GM21529 (cell line): ENCODE data around the gene PLA2G4B.

Experiments used
- ATAC-seq: cut with Tn5 transposase; IDR thresholded peaks from one replicate; pipeline ENCODE4 v1.9.1; 2021; ENCODE audit not compliant: unreplicated experiment

The PLA2G4B gene

DNA sequence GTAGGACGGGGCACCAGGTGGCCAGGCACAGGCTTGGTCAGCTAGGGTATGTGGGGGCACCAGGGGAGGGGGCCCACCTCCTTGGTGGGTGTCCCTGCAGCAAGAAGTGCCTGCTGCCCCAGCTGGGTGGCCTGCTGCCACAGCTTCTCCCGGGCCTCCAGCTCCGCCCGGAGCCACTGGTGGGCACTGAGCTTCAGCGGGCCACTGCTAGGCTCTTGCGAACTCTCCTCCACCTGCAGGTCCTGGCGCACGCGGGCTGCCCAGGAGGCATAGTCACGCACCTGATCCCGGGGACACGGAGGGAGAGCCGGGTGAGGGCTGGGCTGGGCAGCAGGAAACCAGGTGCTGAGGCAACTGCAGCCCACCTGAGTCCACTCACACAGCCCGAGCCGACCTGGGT, 29.7 kb downstream of the PLA2G4B start:
- no peak for ATAC-seq

DNA sequence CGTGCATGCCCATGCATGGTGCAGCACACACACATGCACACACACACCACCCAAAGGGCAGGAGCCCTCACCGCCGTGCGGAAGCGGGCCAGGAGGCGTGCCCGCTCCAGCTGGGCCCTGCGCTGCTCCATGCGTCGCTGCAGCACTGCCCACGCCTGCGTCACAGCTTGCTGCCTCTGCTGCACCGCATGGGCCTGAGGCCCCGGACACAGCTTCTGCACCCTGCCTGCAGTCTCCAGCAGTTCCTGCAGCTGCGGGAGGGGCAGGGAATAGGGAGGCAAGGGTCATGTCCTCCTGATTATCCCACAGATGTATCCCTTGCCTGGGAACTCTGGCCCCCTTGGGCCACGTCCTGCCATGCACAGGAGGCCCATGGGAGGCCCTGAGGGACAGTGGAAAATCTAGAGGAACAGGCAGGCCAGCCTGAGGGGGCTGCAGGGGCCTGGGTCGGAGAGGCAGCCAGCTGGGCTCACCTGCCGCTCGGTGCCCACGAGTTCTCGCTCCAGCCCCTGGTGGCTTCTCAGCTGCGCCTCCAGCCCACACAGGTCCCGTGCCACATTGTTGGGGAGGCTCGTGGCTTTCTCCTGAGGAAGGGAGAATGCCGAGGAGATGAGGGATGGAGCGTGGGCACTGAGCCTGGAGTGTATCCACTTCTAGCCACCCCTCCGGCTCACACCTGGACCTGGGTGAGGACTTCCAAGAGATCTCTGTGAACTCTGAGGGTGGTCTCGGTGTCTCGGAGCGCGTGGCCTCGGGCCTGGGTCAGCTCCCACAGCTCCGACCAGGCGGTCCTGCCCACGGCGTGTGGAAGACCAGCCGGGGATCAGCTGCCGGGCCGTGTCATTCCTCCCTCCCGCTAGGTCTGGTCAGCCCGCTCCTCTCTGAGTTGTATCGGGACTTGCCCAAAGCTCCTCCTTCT, 31.4 kb downstream of the PLA2G4B start:
- ATAC-seq: no peak

DNA sequence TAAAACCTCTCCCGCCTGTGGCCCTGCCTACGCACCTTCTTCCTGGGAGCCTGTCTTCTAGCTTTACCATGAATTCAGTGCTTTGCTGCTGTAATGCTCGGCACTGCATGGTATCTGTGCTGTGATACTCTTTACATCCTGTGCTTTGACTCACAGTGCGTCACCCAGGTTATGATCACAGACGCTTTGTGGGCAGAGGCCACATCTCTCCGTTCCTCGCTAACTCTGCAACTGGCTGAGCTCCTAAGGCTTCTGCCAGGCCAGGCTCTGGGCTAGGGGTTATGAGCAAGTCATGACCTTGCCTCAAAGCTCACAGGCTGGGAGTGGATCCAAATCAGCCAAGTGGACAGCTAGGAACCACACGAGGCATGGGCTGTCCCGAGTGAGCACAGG, 32.0 kb downstream of the PLA2G4B start:
- no peak for ATAC-seq

DNA sequence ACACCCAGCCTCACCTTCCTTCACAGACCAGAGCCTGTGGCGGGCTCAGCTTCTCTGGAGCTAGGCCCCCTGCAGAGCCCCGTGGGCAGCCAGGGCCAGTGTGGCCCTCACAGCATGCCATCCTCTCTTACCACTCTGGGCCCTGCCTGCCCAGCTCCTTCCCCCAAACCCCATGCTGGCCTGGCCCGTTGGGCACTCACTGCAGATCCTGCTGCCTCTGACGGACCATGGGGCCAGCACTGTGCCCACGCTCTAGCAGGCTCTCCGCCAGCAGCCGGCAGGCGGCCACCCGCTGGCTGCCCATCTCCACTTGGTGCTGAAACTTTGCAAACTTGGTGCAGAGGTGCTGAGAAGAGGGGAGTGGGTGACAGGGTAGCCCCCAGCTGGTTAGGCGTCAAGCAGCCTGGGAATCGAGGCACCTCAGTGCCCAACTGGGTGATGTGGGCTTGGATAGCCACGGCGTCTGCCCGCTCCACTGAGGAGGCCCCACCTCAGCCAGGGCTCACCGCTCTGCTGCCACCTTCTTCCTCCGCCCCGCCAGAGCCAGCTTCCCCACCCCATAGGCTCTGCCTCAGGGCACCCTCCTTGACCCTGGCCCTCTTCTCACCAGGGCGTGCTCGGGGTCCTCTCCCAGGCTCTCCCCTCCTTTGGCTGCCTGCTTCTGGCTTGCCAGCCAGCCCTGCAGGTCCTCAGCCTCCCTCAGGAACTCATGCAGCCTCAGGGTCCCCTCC, 32.7 kb downstream of the PLA2G4B start:
- ATAC-seq: no peak

DNA sequence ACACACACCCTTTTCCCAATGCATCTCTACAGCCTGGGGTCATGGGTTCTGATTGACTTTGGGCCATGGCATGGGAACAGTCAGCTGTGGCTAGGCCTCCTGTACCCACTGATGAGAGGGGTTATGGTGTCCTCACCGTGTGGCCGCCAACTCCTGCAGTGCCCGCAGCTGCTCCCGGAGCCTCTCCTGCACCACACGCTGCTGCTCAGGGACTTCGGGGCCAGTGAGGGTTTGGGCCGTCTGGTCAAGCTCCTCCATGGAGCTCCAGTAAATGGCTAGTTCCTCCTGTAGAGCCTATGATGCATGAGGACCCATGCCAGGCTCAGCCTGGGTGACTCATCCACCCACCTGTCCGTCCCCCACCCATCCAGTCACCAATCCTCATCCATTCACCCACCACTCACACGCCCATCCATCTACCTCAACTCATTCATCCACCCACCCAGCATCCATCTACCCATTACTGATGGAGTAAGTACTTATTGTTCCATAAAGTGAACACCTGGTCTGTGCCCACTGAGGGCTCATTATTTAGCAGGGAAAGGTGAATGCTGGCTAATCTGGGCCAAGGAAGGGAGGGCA, 33.6 kb downstream of the PLA2G4B start:
- no peak for ATAC-seq

DNA sequence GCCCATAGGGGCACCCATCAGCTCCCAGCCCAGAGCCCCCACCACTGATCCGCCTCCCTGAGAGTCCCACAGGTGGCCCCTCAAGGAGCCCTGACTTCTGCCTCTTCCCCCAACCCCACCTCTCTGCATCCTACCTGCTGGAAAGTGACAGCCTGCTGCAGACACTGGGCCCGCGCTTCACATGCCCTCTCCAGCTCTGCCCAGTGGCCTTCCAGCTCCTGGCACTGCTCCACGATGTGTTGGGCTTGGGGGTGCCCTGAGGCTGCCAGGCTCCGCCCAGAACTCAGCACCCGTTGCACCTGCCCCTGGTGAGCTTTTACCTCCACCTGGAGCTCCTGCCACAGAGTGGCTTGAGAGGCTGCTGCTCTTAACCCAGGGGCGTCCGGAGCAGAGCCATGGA, 35.1 kb downstream of the PLA2G4B start:
- ATAC-seq: no peak

DNA sequence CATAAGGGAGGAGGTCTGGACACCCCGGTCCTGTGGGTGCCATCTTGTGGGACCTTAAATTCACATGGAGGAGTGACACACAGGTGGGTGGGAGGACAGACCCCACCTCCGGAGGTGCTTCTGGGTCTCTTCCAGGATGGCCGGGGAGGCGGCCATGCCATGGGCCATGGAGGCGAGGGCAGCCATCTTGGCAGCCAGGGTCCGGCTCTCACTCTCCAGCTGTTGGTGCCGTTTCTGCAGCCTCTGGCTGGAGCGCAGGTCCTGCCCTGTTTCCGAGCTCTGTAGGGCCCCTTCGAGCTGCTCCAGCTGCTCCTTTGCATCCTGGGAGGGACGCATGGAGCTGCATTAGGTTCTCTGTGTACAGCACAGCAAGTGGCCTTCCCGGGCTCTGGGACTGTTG, 36.1 kb downstream of the PLA2G4B start:
- no peak for ATAC-seq

DNA sequence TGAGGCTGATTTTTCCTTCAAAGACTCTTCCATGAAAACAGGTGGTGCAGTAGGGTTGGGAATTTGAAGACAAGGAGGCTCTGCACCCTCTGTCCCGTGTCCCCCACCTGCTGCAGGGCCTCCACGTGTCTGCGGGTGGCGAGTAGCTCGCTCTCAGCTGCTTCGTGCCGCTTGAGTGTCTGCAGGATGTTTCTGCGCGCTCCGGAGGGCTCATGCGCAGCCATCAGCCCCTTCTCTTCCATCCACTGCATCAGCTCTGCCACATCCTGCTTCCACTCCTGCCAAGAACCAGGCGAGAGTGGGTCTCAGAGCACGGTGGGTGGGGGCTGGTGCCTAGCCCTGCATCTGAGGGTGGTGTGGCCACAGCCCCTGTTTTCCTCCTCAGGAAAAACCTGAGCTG, 37.4 kb downstream of the PLA2G4B start:
- no peak for ATAC-seq

DNA sequence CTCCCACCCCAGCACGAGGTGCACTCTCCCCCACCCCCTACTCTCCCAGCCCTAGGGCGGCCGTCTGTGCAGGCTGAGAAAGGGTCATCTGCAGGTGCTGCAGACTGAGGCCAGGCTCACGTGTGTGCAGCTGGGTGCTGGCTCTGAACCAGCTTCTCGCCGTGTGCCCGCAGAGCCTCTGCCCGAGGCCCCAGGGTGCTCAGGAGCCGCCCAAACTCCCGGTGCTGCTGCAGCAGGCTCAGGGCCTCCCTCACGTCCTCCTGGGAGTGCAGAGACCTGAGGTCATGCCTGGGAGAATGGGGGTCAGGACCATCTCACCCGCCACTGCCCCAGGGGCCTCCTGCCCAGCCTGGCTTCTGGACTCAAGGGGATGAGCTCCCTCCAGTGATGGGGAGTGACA, 38.0 kb downstream of the PLA2G4B start:
- ATAC-seq: no peak

DNA sequence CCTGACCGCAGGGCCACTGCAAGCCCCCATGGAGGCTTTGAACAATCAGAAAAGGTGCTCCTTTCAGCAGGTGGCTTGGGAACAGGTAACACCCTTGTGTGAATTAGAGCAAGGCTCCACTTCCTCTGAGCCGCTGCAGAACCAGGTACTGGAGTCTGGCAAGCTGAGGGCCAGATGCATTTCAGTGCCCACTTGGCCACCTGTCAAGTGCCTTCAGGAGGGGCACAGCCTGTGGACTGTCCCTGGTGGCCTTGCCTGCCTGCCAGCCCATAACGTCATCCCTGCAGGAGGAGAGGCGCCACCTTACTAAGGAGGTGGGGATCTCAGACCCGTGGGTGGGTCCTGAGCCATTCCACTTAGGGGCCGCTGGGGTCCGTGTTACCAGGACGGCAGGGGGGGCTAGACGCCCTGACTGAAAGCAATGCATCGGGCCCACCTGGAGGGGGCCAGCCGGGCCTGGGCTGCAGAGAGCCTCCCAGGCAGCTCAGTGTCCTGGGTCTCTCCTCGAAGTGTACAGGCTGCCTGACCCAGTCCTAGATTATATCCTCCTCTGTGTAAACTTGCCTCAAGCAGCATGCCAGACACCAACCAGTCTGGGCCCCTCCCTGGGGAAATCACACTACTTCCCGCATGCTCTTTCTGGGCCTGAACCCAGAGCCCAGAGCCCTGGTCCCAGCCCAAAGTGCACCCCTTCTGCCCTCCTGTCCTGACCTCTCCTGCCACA, 39.1 kb downstream of the PLA2G4B start:
- no peak for ATAC-seq

DNA sequence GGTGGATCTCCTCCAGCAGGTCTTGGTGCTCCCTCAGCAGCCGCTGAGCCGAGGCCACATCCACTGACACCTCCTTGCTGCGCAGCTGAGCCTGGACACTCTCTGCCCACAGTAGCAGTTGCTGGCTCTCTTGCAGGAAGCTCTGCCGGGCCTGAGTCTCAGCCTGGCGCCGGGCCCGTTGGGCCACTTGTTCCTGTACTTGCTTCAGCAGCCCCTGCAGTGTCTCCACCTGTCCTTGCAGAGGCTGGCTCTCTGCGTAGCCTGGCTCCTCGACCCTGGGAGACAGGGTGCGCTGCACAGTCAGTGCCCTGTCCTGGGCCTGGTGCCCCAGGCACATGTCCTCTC, 39.7 kb downstream of the PLA2G4B start:
- ATAC-seq: no peak

DNA sequence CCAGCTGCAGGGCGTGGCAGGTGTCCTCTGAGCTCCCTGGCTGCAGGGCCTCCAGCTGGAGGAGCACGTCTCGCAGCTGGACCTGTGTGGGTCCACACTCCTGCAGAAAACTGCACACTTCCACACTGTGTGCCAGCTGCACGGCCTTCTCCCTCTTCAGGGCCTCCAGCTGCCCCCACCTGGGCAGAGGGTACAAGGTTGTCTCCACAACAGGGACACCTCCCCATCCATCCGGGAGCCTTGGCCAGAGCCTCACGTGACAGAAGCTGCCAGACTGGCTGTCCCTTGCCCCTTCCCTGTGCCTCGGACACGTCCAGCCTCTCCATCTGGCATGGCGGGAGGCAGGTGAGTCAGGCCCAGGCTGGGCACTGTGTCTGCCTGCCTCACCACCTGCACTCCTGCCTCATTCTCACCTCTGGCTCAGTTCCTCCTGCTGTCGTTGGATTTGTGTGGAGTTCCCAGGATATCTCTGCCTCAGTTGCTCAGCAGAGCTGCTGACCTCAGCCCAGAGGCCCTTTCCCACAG, 40.7 kb downstream of the PLA2G4B start:
- no peak for ATAC-seq

DNA sequence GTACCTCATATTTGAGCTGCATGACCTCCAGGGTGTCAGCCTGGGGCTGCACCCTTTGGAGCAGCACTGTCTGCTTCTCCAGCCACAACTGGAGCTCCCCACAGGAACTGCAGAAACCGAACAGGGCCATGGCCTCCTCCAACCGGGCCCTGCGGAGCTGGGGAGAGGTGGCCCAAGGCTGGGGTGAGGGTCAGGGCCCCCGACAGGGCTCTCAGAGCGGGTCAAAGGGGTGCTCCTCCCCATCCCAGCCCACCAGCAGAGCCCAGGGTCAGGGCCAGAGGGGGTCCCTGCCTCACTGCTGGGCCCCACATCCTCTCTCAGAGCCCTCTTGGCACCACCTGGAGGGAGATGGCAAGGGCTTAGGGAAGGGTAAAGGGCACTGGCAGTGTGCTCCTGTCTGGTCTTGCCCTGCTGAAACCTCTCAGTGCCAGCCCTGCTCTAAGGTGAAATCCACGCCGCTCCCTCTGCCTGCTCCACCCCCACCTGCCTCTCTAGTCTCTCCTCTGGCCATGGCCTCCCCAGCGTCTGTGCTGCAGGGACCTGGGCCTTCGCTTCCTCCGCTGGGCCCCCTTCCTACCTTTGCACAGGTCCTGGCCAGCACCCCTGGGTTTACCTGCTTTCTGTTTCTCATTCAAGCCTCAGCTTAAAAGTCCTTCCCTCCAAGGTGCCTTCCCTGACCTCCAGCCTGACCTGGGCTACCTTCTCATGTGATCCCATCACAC, 41.7 kb downstream of the PLA2G4B start:
- ATAC-seq: no peak

DNA sequence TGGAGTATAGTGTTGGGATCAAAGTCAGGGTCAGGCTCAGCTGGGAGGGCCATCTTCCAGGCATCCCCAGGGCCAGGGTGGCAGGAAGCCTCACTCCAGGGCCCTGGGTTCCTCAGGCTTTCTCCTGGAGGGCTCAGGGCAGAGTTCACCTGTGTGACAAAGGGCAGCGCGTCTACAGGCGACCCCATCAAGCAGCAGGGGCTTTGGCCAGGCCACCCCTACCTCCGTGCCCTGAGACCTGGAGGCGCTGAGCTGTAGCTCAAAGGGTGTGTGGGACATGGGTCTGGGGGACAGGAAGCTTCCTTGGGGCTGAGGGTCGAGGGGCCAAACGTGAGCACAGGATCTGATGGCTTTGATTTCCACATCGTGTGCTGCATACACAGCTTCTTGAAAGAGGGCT, 42.4 kb downstream of the PLA2G4B start:
- no peak for ATAC-seq

DNA sequence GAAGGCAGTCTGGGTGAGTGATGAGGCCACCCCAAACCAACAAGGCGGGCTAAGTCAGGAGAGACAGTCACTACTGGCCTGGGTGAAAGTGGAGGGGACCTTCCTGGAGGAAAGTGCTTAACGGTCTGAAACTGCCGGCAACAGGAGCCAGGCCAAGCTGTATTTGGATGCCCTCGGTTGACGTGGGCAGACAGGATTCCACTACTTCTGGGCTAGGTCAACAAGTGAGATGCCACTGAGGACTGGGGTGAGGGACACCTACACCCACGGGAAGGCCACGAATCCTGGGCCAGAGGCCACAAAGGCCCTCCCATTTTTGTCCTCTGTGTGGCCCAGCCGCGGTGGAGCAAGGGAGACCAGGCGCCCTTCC, 42.9 kb downstream of the PLA2G4B start:
- no peak for ATAC-seq

DNA sequence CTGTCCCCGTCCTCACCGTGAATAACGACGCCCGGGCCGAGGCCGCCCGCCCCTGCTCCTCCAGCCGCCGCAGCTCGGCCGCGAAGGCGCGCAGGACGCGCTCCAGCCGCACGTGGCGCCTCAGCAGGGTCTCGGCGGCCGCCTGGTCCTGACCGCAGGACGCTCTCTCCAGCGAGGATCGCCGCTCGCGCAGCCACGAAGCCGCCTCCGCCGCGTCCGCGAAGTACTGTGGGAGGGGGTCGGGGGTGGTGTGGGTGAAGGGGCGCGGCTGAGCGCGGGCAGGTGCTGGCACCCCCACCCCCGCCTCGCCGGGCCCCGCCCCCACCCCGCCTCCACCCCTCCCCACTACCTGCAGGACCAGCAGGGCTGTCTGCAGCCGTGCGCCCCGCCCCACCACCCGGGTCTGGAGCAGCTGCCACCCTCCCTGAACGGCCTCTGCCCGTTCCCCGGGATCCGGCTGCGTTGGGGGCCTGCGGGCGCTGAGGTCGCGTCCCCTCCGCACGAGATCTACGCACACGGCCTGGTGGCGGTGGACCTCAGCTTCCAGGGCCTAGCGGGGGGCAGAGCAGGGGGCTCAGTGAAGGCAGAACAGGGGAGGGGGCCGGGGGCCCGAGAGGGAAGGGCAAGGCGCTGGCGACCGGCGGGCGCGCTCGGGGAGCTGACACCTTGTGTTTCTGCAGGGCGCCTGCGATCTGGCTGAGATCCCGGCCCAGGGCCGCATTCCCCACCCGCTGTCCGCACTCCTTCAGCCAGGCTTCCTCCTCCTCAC, 43.5 kb downstream of the PLA2G4B start:
- ATAC-seq: no peak

DNA sequence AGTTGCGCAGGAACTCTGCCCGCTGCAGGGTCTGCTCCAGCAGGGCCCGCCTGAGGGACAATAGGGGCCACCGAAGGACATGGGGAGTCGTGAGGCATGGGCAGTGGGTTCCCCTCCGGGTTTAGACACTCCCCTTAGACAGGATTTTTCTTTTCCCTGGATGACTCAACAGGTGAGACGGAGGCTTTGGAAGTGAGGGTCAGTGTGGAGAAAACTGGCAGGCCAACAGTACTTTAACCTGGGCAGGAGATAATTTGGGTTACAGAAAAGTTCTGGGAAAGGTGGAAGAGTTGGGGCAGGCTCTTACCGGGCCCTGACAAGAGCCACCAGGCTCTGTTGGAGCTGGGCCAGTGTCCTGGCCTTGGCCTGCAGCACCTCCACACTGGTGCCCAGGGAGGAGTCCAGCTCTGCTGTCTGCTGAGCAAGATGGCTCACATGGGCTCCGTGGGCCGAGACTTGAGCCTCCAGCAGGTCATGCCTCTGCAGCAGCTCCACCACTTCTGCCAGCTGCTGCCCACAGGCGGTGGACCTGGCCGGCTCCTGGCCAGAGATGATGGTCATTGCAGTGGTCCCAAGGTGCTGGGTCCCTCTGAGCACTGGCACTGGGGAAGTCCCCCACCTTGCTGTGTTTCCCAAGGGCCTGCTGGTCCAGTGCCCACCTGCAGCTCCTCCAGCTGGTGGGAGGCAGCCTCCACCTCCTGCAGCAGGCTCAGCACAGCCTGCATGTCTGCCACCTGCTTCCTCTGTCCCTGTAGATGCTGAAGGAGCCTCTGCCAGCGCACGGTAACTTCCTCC, 44.2 kb downstream of the PLA2G4B start:
- no peak for ATAC-seq

DNA sequence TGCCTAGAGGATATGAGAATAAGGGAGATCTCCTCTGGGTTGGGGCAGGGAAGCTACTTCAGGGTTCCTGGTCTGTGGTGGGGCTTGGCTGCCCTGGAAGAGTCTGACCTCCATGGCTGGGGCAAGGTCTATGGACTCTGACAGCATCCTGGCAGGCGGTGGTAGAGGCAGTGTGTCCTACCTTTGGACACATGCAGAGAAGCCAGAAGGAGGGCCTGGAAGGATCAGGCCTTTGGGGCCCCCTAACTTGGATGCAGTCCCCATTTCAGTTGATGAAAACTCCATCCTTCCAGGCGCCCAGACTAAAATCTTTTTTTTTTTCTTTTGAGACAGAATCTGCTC, 44.8 kb downstream of the PLA2G4B start:
- no peak for ATAC-seq

DNA sequence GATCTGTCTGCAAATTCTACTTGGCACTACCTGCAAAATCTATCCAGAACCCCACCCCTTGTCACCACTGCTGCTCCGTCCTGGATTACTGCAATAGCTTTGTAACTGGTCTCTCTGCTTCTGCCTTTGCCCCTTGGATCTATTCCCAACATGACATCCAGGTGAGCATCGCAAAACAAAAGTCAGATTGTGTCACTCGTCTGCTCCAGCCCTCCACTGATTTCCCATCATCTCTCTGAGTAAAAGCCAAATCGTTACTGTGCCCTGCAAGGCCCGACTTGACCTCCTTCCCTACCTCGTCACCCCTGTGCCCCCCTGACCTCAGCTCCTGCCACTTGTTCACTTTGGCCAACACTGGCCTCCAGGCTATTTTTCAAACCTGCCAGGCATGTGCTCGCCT, 45.8 kb downstream of the PLA2G4B start:
- ATAC-seq: no peak
